ENCODE measurements around the gene RNF208.
"Not testable (repeated sequence)": the region's sequence is repeated elsewhere in the genome, so short reads cannot be mapped to it uniquely, and the experiment has no call there.

The RNF208 gene

GRCh38 chr9:137222190-137223077 is at the start of gene RNF208:
Gene RNF208 (minus strand): TSS chr9:137222240. CDS start chr9:137221212, 1,028 bp downstream.
- FAIRE-seq, result no peak

- no peak for FAIRE-seq
These were observed 49.6 kb upstream of the RNF208 start for GRCh38 chr9:137271696-137272076.

DNA sequence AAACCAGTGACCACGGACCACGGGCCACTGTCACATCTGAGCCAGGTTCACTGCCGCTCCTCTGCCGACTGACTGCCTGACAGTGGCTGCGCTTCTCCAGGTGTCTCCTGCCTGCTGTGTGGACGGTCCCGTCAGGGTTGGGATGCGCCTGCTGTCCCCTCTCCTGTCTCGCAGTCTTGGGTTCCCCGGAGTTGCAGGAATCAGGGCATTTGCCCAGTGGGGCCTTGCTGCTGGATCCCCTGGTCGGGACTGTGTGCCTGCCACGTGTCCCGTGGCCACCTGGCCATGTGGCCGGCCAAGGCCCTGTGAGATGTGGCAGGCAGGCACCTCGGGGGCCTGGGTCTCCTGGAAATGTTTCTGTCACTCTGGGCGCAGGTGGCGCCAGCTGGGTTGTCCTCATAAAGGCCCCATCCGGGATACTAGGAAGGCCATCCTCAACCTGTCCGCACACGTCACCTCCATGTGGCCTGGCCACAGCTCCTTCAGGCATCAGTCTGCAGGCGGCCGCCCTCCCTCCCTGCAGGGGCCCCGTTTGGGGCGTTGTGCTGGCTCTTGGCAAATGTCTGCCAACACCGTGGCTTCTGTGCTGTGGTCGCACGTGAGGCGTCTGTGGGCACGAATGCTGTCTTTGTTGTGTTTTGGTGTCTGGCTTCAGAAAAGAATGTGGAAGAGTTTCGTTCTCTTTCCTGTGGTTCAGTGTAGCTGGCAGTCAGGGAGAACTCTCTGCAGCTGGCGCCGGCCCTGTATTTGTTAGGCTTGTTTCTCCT is 49.1 kb upstream of the RNF208 start:
- FAIRE-seq, result no peak

GRCh38 chr9:137269231-137269772 is 47.3 kb upstream of the RNF208 start:
- no peak for FAIRE-seq

DNA sequence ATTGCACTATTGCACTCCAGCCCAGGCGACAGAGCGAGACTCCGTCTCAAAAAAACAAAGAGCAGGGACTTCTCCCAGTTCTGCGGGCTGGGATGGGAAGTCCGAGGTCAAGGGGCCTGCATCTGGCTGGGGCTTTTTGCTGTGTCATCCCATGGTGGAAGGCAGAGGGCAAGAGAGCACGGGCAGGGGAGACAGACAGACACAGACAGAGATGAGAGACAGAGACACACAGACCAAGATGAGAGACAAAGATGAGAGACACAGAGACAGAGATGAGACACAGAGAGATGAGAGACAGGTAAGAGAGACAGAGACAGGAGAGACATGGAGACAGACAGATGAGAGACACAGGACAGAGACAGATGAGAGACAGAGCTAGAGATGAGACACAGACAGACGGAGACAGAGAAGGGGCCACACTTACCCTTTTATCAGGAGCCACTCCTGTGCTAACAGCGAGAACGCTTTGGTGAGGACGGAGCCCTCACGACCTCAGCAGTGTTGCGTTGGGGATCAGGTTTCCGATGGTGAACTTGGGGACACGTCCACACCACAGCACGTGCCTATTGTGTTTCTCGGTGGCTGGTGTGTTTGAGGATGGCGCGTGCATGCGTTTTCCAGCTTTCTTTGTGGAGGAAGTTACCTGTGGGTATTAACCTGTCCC is 46.6 kb upstream of the RNF208 start:
- no peak for FAIRE-seq

DNA sequence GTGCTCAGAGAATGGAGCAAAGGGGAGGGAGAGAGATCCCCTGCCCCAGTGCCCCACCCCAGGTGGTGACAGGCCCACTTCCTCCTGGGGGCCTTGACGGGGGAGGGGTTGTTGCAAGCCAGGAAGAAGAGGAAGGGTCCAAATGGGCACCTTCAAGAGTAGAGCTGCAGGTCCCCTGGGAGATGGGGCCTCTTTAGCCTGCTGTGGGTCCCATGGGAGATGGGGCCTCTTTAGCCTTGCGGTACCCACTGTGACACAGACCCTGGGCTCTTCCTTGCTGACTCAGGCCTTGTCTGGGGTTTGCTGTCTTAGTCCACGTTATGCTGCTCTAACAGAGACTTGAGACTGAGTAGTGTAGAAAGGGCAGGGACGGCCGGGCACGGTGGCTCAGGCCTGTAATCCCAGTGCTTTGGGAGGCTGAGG is 45.9 kb upstream of the RNF208 start:
- no peak for FAIRE-seq

DNA sequence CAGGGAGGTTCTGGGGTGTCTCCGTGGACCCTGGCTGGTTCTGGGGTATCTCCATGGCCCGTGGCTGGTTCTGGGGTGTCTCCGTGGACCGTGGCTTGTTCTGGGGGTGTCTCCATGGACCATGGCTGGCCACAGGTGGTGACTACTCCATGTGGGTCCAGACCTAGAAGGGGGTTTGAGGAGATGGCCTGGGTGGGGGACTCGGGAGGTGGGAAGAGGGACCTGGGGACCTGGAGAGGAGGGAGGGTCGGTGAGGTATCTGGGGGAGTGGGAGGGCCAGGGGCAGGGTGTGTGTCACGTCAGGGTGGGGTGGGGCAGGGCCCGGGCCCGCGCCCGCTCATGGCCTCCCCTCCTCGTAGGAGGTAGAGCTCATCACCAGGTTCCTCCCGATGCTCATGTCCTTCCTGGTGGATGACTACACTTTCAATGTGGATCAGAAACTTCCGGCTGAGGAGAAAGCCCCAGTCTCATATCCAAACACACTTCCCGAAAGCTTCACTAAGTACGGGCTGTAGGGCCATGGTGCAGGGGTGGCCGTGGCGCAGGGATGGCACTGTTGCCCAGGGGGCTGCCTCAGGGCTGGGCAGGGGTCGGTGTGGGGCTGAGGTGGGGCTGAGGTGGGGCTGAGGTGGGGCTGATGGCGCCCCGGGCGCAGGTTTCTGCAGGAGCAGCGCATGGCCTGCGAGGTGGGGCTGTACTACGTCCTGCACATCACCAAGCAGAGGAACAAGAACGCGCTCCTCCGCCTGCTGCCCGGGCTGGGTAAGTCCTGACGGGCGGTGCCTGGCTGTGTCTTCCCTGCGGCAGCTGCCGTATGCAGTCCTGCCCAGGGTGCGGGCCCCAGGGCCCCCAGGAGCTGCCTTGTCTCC is 44.8 kb upstream of the RNF208 start:
- FAIRE-seq, result no peak

DNA sequence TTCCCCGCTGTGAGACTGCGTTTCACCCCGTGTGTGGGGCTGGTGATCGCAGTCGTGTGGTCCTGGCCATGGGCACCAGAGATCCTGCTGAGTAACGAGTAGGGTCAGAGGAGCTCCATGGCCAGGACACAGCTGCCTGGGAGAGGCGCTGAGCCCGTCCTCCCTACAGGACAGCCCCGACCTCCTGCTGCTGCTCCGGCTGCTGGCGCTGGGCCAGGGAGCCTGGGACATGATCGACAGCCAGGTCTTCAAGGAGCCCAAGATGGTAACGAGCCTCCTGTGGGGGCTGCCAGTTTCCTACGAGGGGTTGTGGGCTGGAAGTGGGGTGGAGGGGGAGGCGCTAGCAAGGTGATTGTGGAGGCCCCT is 44.1 kb upstream of the RNF208 start:
- FAIRE-seq, result no peak

DNA sequence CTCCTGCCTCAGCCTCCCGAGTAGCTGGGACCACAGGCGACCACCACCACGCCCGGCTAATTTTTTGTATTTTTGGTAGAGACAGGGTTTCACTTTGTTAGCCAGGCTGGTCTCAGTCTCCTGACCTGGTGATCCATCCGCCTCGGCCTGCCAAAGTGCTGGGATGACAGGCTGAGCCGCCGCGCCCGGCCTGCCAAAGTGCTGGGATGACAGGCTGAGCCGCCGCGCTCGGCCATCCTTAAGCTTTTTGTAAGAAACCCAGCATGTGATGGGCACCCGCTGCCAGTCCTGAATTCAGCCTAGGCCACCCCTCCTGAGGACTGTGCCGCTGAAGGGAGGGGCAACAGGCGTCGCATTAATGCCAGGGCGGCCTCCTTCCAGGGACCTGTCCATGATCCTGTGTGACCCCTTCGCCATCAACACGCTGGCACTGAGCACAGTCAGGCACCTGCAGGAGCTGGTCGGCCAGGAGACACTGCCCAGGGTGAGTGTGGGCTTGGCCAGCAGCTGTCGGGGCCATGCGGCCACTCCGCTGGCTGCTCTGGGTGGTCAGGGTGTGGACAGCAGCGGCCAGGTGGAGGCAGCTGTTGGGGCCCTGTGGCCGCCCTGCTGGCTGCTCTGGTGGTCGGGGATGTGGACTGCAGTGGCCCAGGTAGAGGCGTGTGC is 43.6 kb upstream of the RNF208 start:
- FAIRE-seq, result no peak

- no peak for FAIRE-seq
These were observed 42.0 kb upstream of the RNF208 start for GRCh38 chr9:137264067-137264466.

GRCh38 chr9:137263506-137263905 is 41.5 kb upstream of the RNF208 start:
- no peak for FAIRE-seq

DNA sequence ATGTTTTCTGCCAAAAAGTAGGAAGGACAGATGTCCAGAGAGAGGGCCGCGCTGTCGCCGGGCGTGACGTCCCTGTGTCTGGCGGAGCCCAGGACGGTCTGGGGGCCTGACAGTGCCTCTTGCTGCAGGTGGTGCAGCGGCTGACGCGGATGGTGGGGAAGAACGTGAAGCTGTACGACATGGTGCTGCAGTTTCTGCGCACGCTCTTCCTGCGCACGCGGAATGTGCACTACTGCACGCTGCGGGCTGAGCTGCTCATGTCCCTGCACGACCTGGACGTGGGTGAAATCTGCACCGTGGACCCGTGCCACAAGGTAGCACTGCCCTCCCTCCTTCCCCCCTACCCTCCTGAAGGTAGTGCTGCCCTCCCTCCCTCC is 40.9 kb upstream of the RNF208 start:
- FAIRE-seq, result no peak

DNA sequence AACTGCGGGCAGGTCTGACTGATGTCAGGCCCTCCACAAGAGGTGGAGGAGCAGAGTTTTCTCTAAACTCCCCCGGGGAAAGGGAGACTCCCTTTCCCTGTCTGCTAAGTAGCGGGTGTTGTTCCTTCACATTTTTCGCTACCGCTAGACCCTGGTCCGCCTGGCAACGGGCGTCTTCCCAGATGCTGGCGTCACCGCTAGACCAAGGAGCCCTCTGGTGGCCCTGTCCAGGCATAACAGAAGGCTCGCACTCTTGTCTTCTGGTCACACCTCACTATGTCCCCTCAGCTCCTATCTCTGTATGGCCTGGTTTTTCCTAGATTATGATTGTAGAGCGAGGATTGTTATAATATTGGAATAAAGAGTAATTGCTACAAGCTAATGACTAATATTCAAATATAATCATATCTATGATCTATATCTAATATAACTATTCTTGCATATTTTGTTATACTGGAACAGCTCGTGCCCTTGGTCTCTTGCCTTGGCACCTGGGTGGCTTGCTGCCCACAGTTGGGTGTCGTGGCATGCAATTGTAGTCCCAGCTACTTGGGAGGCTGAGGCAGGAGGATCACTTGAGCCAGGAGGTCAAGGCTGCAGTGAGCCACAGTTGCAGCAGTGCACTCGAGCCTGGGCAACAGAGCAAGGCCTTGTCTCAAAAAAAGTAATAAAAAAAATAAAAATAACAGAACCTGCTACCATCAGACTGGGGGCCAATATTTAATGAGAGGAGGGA is 40.3 kb upstream of the RNF208 start:
- not testable (repeated sequence) for FAIRE-seq

GRCh38 chr9:137256856-137257255 is 34.8 kb upstream of the RNF208 start:
- FAIRE-seq, result no peak

- FAIRE-seq, result no peak
These were observed 34.3 kb upstream of the RNF208 start for GRCh38 chr9:137256362-137256761.

- FAIRE-seq, result no peak
These were observed 33.5 kb upstream of the RNF208 start for GRCh38 chr9:137255448-137256114.

DNA sequence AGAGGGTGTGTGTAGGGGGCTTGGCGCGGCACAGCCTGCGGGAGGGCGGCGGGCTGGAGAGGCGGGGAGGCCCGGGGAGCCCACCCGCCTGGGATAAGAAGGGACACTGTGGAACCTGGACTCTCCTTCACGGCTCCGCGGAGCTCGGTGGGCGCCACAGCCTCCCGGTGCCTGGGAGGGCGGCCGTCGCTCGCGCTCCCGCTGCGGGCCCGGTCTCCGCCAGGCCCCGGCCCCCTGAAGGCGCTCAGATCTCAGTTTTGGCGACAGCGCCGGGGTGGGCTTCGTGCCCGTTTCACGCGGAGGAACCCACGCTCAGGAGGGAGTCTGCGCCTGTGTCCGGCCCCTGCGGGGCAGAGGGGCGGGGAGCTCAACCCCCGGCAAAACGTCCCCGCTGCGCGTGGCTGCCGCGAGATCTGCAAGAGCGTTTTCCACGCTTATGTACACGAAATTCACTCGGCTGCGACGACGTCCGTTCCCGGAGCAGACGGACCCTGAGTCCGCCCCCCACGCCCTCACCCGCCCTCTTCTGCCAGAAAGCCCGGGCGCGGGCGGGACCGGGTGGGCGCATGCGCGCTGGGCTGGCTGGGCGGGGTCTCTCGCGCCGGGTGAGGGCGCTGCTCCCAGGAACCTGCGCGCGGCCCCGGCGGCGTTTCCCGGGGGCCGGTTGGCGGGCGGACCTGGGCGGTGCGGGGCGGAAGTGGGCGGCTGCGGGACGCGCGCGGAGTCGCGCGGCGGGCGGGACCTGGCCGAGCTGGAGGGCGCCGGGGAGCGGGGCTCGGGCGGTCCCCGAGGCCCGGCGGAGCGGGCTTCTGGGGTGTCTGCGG is 32.8 kb upstream of the RNF208 start, which contains the start of gene NELFB:
Gene NELFB, plus strand, starts transcription at position 704 of the 824 bp plus-strand sequence.
- FAIRE-seq, result no peak

DNA sequence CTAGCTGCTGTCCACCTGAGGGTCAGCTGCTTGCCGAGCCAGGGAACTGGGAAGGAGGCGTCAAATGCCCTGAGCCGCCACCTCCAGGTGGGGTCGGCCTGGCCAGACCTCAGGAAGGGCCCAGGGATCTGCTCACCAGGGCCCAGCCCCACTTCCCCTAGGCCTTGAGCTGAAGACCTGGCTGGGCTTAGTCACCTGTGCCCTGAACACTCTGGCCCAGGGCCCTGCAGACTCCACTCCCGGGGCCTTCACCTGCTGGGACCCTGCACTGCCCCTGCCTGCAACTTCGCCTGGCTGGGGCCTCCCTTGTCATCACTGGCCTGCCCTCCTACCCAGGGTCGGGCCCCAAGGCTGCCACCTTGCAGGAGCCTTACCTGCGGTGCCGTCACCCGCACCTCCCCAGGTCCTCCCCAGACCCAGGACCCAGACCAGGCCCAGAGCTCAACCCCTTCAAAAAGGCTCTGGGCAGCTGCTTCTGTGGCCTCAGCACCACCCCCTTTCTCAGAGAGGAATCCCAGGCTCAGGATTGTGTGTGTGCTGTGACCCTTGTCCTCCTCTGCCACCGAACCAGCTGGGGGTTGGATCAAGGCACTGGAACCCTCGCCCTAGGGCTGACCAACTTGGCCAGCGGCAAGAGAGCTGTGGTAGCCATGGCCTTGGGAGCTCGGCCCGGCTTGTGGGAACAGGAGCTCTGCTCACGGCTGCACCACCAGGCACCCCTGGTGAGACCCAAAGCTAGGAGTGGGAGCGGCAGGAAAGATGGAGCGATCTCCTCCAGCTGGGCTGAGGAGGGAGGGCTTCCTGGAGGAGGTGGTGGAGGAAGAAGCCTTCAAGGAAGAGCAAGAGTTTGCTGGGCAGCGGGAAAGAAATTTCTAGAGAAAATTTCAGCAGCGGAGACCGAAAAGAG is 31.9 kb upstream of the RNF208 start:
- FAIRE-seq, result no peak

Data from colon (tissue), 2 donors.